HEK293 (cell line): ENCODE measurements around the gene MRPS9.

Experiments used
- CTCF ChIA-PET: fragments of 350-600 bp; formaldehyde crosslinking; extraction: SDS; loops from one replicate; lab custom pipeline; 2021; ENCODE audit warnings: antibody characterized with exemption; lab: Yijun Ruan, JAX
- POLR2A ChIA-PET: fragments of 300-600 bp; formaldehyde crosslinking; extraction: SDS; loops from one replicate; lab custom pipeline; 2020; ENCODE audit warnings: antibody characterized with exemption, inconsistent platforms; lab: Yijun Ruan, JAX
- H3K27ac ChIP-seq: fragments of 200-500 bp; sonication (Bioruptor generic); 2 replicates; pipeline ENCODE4 v1.5.1; 2014; ENCODE audit warnings: low read depth, low read length, control low read depth, inconsistent platforms; ENCODE audit errors: extremely low read depth
- H3K36me3 ChIP-seq, 2 experiments: fragments of 200-500 bp in 1 of 2; sonication (Bioruptor generic) in 1 of 2; 1 replicate in 1 of 2; 2 replicates in 1 of 2; pipeline ENCODE4 v1.5.1; 2014 to 2017; ENCODE audit warnings: inconsistent platforms in 2 of 2, low read length in 2 of 2; ENCODE audit not compliant: control insufficient read depth in 2 of 2, insufficient read depth in 1 of 2
- H3K4me1 ChIP-seq: fragments of 200-500 bp; sonication (Bioruptor generic); 2 replicates; pipeline ENCODE4 v1.5.1; 2014; ENCODE audit warnings: mild to moderate bottlenecking, low read length, inconsistent platforms; ENCODE audit not compliant: control insufficient read depth, insufficient read depth
- H3K4me3 ChIP-seq: 2 replicates; pipeline ENCODE4 v1.5.1; 2011; ENCODE audit warnings: low read depth, mild to moderate bottlenecking, control low read depth, low read length, moderate library complexity
- H3K9me3 ChIP-seq: fragments of 200-500 bp; sonication (Bioruptor generic); 2 replicates; pipeline ENCODE4 v1.5.1; 2014; ENCODE audit warnings: low read depth, low read length, inconsistent platforms; ENCODE audit not compliant: control insufficient read depth, insufficient read depth
- EGR2 ChIP-seq: fragments of 450-650 bp; formaldehyde crosslinking; IDR thresholded peaks from 2 replicates; pipeline ENCODE4 v1.5.1; 2016; ENCODE audit warnings: low read depth, missing biosample characterization, missing genetic modification characterization
- HOXA7 ChIP-seq: sonication (generic); formaldehyde crosslinking; IDR thresholded peaks from 2 replicates; pipeline ENCODE4 v1.8.1; 2022; ENCODE audit warnings: missing genetic modification reagents, borderline replicate concordance
- KLF10 ChIP-seq: fragments of 450-650 bp; IDR thresholded peaks from 2 replicates; pipeline ENCODE4 v1.5.1; 2018; ENCODE audit warnings: missing biosample characterization, mild to moderate bottlenecking, missing genetic modification characterization
- KLF9 ChIP-seq: fragments of 450-650 bp; formaldehyde crosslinking; IDR thresholded peaks from 2 replicates; pipeline ENCODE4 v1.5.1; 2016; ENCODE audit warnings: missing biosample characterization, missing genetic modification characterization, low read depth
- TCF7L2 ChIP-seq: IDR thresholded peaks from 2 replicates; pipeline ENCODE4 v1.6.1; 2011; ENCODE audit warnings: low read depth, mild to moderate bottlenecking, inconsistent platforms, low read length, moderate library complexity, borderline replicate concordance
- ZBTB17 ChIP-seq: fragments of 450-650 bp; formaldehyde crosslinking; IDR thresholded peaks from 2 replicates; pipeline ENCODE4 v1.5.1; 2016; ENCODE audit warnings: missing biosample characterization, missing genetic modification characterization
- ZBTB20 ChIP-seq: fragments of 450-650 bp; formaldehyde crosslinking; IDR thresholded peaks from 2 replicates; pipeline ENCODE4 v1.5.1; 2016; ENCODE audit warnings: missing biosample characterization, missing genetic modification characterization
- ZFP37 ChIP-seq: fragments of 450-650 bp; formaldehyde crosslinking; IDR thresholded peaks from 2 replicates; pipeline ENCODE4 v1.5.1; 2016; ENCODE audit warnings: missing biosample characterization, missing genetic modification characterization
- ZNF19 ChIP-seq: fragments of 450-650 bp; formaldehyde crosslinking; IDR thresholded peaks from 2 replicates; pipeline ENCODE4; 2016; ENCODE audit warnings: missing biosample characterization, missing genetic modification characterization, low read depth
- ZNF223 ChIP-seq: fragments of 450-650 bp; formaldehyde crosslinking; IDR thresholded peaks from 2 replicates; pipeline ENCODE4 v1.5.1; 2016; ENCODE audit warnings: missing biosample characterization, missing genetic modification characterization
- ZNF24 ChIP-seq: fragments of 450-650 bp; formaldehyde crosslinking; IDR thresholded peaks from 2 replicates; pipeline ENCODE4 v1.5.1; 2016; ENCODE audit warnings: missing biosample characterization, missing genetic modification characterization
- ZNF292 ChIP-seq: fragments of 450-650 bp; formaldehyde crosslinking; IDR thresholded peaks from 2 replicates; pipeline ENCODE4 v1.5.1; 2016; ENCODE audit warnings: low read depth, missing biosample characterization, missing genetic modification characterization, borderline replicate concordance
- ZNF341 ChIP-seq: fragments of 450-650 bp; formaldehyde crosslinking; IDR thresholded peaks from 2 replicates; pipeline ENCODE4; 2016; ENCODE audit warnings: low read depth, missing biosample characterization, missing genetic modification characterization
- ZNF366 ChIP-seq: fragments of 450-650 bp; formaldehyde crosslinking; conservative IDR thresholded peaks from 2 replicates; pipeline ENCODE4 v1.5.1; 2016; ENCODE audit warnings: missing biosample characterization, missing genetic modification characterization
- ZNF426 ChIP-seq: fragments of 450-650 bp; formaldehyde crosslinking; IDR thresholded peaks from 2 replicates; pipeline ENCODE4 v1.5.1; 2017; ENCODE audit warnings: missing biosample characterization, missing genetic modification characterization, mild to moderate bottlenecking, inconsistent platforms, moderate library complexity
- ZNF596 ChIP-seq: fragments of 450-650 bp; IDR thresholded peaks from 2 replicates; pipeline ENCODE4 v1.5.0; 2018; ENCODE audit warnings: missing biosample characterization, mild to moderate bottlenecking, missing genetic modification characterization, moderate library complexity
- ZNF837 ChIP-seq: fragments of 450-650 bp; formaldehyde crosslinking; IDR thresholded peaks from 2 replicates; pipeline ENCODE4 v1.5.1; 2016; ENCODE audit warnings: missing biosample characterization, missing genetic modification characterization

MRPS9 gene

DNA sequence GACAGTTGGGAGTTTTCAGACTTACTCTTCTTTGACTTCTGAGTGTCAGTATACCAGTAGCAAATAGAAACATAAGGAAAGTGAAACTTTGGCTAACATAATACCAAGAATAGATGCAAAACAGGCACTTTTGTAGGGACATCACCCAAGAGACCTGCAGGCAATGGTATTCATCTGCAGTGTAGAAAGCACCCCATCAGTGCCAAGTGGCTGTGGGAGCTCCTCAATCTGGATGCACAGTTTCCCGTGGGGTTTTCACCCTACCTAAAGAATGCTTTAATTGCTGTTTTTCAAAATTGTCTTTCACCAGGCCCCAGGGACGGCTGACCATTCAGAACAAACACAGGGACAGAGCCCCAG is 107.1 kb downstream of the MRPS9 start:
- no peak overlapping the region for H3K4me3 ChIP-seq
- TF ChIP-seq ZNF292 (no peak), ZNF341 (tag by site-specific recombination) (no peak), ZNF19 (tag by site-specific recombination) (no peak), ZNF837 (no peak), ZNF24 (tag by site-specific recombination) (no peak), ZNF596 (tag by site-specific recombination) (no peak), ZFP37 (no peak), TCF7L2 (no peak)
- TF ChIP-seq, all 188 proteins: peak for 0
- CTCF ChIA-PET: interaction anchor here (1.2 to 1.9 kb wide), 2 partner anchors 28 to 31 kb away, joined by 3 to 8 read pairs; no protein-coding TSS in a partner anchor

DNA sequence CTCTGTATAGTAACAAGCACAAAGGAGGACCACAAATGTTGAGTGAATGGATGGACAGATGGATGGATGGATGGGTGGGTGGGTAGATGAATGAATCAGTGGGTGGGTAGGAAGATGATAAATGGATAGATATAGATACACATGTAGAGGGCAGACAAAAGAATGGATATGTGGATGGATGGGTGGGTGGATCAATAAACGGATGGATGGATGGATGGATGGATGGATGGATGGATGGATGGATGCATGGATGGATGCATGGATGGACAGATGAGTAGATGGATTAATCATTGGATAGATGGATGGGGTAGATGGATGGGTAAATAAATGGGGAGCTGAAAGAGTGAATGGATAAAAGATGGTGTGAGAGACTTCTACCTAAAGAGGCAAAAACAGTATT is 111.4 kb downstream of the MRPS9 start:
- Histone ChIP-seq H3K27ac (no peak overlapping the region), H3K4me1 (no peaks in the 10 kb centered on the region), H3K4me3 (no peak overlapping the region), H3K36me3 (no peaks in the 10 kb centered on the region), H3K9me3 (no peaks in the 10 kb centered on the region)
- POLR2A ChIA-PET: no interaction called here
- TF ChIP-seq ZBTB20 (tag by site-specific recombination) (no peak), ZNF366 (tag by site-specific recombination) (peak; percentile 89), ZBTB17 (tag by site-specific recombination) (peak; percentile 54), ZNF426 (tag by site-specific recombination) (no peak), KLF9 (no peak), ZNF223 (tag by site-specific recombination) (no peak), KLF10 (tag by site-specific recombination) (no peak), EGR2 (peak; percentile 35; the same call in 1 of the 2 replicates), HOXA7 (no peak)
- TF ChIP-seq, all 188 proteins: peak for 3
- CTCF ChIA-PET: interaction anchor here (0.7 kb wide), 1 partner anchor 166 kb away, joined by 4 read pairs; no protein-coding TSS in a partner anchor

More for the DNA sequence above, 107.1 kb downstream of the MRPS9 start:
- no peaks in the 10 kb centered on the region for H3K9me3 ChIP-seq
- no peak overlapping the region for H3K27ac ChIP-seq
- peaks cover 4% of the 10 kb centered on the region for H3K4me1 ChIP-seq
- POLR2A ChIA-PET: no interaction called here
- no peaks in the 10 kb centered on the region for H3K36me3 ChIP-seq
